Testis (tissue), 2 donors: ENCODE data around the gene VPS37B.

Experiments used
- CTCF ChIP-seq, 3 experiments: fragments of 450-650 bp in 2 of 3; fragments of 200-600 bp in 1 of 3; sonication (generic) in 1 of 3; IDR thresholded peaks; one replicate each; pipeline ENCODE4 v1.5.1; 2016 to 2019; ENCODE audit warnings: antibody characterized with exemption in 3 of 3, mild to moderate bottlenecking in 2 of 3, moderate library complexity in 1 of 3
- POLR2A ChIP-seq: fragments of 450-650 bp; IDR thresholded peaks from one replicate; pipeline ENCODE4 v1.6.1; 2017; ENCODE audit warnings: antibody characterized with exemption, mild to moderate bottlenecking, moderate library complexity

GRCh38 chr12:122903693-122904034, 7.7 kb upstream of the VPS37B start:
- TF ChIP-seq CTCF (IDR thresholded peaks at IDR 0.05) (no peak), POLR2A (no peak)
